Suprapubic skin (tissue), 3 donors: ENCODE measurements around the gene SCD5.

Experiments used
- CTCF ChIP-seq, 2 donors: fragments of 200-600 bp in 1 of 2; fragments of 450-650 bp in 1 of 2; sonication (generic) in 1 of 2; IDR thresholded peaks; one replicate each; pipeline ENCODE4 v1.5.1; 2016 to 2019; ENCODE audit warnings: antibody characterized with exemption in 2 of 2, mild to moderate bottlenecking in 1 of 2, moderate library complexity in 1 of 2
- EP300 ChIP-seq: sonication (generic); formaldehyde crosslinking; IDR thresholded peaks from one replicate; pipeline ENCODE4 v1.6.1; 2017; ENCODE audit warnings: antibody characterized with exemption
- POLR2A ChIP-seq, 2 donors: fragments of 450-650 bp; IDR thresholded peaks; one replicate each; pipeline ENCODE4 v1.6.1; 2017; ENCODE audit warnings: antibody characterized with exemption in 2 of 2, mild to moderate bottlenecking in 2 of 2, moderate library complexity in 2 of 2

GRCh38 chr4:82820689-82821088 is 22.1 kb upstream of the SCD5 start:
- TF ChIP-seq CTCF (IDR thresholded peaks at IDR 0.05) (no peak), POLR2A (IDR thresholded peaks at IDR 0.05) (no peak), EP300 (no peak)
